ENCODE data around the gene DROSHA.

The DROSHA gene

GRCh38 chr5:31469466-31469865 is 62.4 kb downstream of the DROSHA start:
- no peak for DNase-seq (ENCODE audit: low read depth in 1 of 2, low spot score in 1 of 2)

- no peak for DNase-seq (ENCODE audit: low read depth in 1 of 2, low spot score in 1 of 2)
Observed at GRCh38 chr5:31465291-31465690, 66.6 kb downstream of the DROSHA start.

- DNase-seq (ENCODE audit: low read depth in 1 of 2, low spot score in 1 of 2), result no peak
Observed at GRCh38 chr5:31464081-31464480, 67.8 kb downstream of the DROSHA start.

GRCh38 chr5:31463351-31463750 is 68.5 kb downstream of the DROSHA start:
- no peak for DNase-seq (ENCODE audit: low read depth in 1 of 2, low spot score in 1 of 2)

GRCh38 chr5:31459594-31459993 is 72.3 kb downstream of the DROSHA start:
- DNase-seq (ENCODE audit: low read depth in 1 of 2, low spot score in 1 of 2), result no peak

- DNase-seq (ENCODE audit: low read depth in 1 of 2, low spot score in 1 of 2), result no peak
Observed at GRCh38 chr5:31455172-31455571, 76.7 kb downstream of the DROSHA start.

- no peak for DNase-seq (ENCODE audit: low read depth in 1 of 2, low spot score in 1 of 2)
Observed at GRCh38 chr5:31453522-31453921, 78.4 kb downstream of the DROSHA start.

GRCh38 chr5:31452314-31452713 is 79.6 kb downstream of the DROSHA start:
- no peak for DNase-seq (ENCODE audit: low read depth in 1 of 2, low spot score in 1 of 2)

- DNase-seq (ENCODE audit: low read depth in 1 of 2, low spot score in 1 of 2), result no peak
Observed at GRCh38 chr5:31449962-31450361, 81.9 kb downstream of the DROSHA start.

GRCh38 chr5:31449174-31449573 is 82.7 kb downstream of the DROSHA start:
- no peak for DNase-seq (ENCODE audit: low read depth in 1 of 2, low spot score in 1 of 2)

GRCh38 chr5:31445041-31445600 is 86.8 kb downstream of the DROSHA start:
- DNase-seq (ENCODE audit: low read depth in 1 of 2, low spot score in 1 of 2), result no peak

- DNase-seq (ENCODE audit: low read depth in 1 of 2, low spot score in 1 of 2), result no peak
Observed at GRCh38 chr5:31443572-31443971, 88.3 kb downstream of the DROSHA start.

- no peak for DNase-seq (ENCODE audit: low read depth in 1 of 2, low spot score in 1 of 2)
Observed at GRCh38 chr5:31442058-31442745, 89.7 kb downstream of the DROSHA start.

GRCh38 chr5:31436851-31437250 is 95.0 kb downstream of the DROSHA start:
- no peak for DNase-seq (ENCODE audit: low read depth in 1 of 2, low spot score in 1 of 2)

- no peak for DNase-seq (ENCODE audit: low read depth in 1 of 2, low spot score in 1 of 2)
Observed at GRCh38 chr5:31435730-31436129, 96.2 kb downstream of the DROSHA start.

GRCh38 chr5:31434898-31435297 is 97.0 kb downstream of the DROSHA start:
- no peak for DNase-seq (ENCODE audit: low read depth in 1 of 2, low spot score in 1 of 2)

- DNase-seq (ENCODE audit: low read depth in 1 of 2, low spot score in 1 of 2), result no peak
Observed at GRCh38 chr5:31433229-31433628, 98.7 kb downstream of the DROSHA start.

GRCh38 chr5:31427724-31428309 is 104.1 kb downstream of the DROSHA start:
- no peak for DNase-seq (ENCODE audit: low read depth in 1 of 2, low spot score in 1 of 2)

GRCh38 chr5:31427013-31427723 is 104.7 kb downstream of the DROSHA start:
- DNase-seq (ENCODE audit: low read depth in 1 of 2, low spot score in 1 of 2), result no peak

- DNase-seq (ENCODE audit: low read depth in 1 of 2, low spot score in 1 of 2), result no peak
Observed at GRCh38 chr5:31421806-31422586, 109.9 kb downstream of the DROSHA start.

GRCh38 chr5:31417512-31417911 is 114.4 kb downstream of the DROSHA start:
- no peak for DNase-seq (ENCODE audit: low read depth in 1 of 2, low spot score in 1 of 2)

All from stimulated activated CD4-positive, alpha-beta T cell treated with anti-CD3 and anti-CD28 coated beads, Interleukin-15, amount 100 ng/mL, for 1 hour (primary cell).